ENCODE results near the gene SSC4D.

The SSC4D gene

DNA sequence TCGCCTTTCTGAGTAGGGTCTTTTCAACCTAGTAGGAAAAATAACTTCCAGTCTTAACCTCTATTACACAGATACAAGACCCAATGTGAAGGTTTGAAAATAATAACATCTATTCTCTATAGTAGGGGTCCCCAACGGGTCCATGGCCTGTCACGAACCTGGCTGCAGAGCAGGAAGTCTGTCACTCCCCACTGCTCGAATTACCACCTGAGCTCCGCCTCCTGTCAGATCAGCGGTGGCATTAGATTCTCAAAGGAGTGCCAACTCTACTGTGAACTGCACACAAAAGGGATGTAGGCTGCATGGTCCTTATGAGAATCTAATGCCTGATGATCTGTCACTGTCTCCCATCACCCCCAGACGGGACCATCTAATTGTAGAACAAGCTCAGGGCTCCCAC is 58.1 kb downstream of the SSC4D start:
- no peak for DNase-seq

DNA sequence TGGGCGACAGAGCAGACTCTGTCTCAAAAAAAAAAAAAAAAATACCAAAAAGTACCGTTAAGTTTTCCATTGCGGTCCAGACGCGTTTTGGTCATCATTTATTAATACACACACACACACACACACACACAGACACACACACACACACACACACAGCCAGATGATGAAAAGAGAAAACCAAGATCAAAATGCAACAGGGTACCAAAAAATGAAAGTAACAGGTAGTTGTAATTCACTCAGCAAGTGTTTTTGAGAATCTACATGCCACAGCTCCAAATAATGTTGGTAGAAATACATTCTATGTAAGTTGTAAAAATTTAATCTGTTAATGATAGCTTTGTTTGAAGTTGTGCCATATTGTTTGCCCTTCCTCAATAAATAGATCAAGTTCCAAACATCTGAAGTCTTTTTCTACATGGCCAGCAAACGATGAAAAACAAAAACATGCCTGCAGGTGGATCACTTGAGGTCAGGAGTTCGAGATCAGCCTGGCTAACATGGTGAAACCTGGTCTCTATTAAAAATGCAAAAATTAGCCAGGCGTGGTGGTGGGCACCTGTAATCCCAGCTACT is 60.1 kb downstream of the SSC4D start:
- DNase-seq: no peak

- DNase-seq: no peak
These were observed 61.8 kb downstream of the SSC4D start for GRCh38 chr7:76347710-76348109.

GRCh38 chr7:76346778-76347177 is 62.7 kb downstream of the SSC4D start:
- no peak for DNase-seq

DNA sequence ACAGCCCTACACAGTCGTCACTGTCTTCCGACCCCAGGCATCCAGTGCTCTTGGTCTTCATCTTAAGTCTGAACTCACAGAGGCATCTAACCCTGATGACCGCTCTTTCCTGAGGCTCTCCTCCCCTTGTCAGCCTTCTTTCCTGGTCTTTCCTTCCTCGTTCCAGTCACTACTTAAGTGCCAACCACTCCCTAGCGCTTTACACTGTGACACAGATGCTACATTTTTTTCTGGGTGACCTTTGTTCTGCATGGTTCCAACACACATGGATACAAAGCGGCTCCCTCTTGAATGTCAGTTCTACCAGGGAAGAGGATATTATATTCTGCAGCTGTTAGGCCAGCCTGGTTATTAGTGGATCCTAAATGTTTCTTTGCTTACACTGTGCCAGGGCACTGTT is 63.4 kb downstream of the SSC4D start:
- DNase-seq: no peak

DNA sequence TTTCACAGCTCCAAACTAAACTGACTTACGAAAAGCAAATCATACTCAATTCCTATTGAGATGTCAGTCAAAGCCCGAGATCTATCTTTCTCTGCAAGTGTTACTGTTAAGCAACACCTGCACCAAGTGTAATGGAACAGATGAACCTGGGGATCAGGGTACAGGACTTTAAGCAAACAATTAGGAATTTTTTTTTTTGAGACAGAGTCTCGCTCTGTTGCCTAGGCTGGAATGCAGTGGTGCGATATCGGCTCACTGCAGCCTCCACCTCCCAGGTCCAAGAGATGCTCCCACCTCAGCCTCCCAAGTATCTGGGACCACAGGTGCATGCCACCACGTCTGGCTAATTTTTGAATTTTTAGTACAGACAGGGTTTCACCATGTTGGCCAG is 65.6 kb downstream of the SSC4D start:
- DNase-seq: no peak

DNA sequence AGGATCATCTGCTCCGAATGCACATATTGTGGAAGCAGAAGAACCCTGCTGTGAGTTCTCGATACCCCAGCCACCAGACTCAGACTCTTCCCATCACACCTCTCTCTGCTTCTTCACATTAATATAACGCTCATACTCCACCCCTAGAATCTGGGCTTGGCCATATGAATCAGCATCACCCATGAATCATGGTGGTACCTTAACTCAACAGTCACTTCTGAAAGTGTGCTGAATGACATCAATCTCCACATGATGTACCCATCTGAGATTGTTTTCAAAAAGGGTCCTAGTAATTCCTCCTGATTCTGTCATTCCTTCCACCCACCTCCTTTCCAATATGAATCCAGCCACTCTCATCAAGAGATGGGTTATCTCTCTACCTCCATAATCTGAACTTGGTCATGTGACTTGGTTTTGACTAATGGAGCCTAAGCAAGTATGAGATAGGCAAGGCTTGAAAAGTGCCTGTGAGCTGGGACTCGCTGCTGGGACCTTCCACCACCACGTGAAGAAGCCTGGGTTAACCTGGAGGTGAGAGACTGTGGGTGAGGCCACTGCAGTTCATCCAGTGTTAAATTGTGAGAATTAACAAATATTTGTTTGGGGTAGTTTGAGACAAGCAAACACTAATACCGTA is 66.1 kb downstream of the SSC4D start:
- no peak for DNase-seq

DNA sequence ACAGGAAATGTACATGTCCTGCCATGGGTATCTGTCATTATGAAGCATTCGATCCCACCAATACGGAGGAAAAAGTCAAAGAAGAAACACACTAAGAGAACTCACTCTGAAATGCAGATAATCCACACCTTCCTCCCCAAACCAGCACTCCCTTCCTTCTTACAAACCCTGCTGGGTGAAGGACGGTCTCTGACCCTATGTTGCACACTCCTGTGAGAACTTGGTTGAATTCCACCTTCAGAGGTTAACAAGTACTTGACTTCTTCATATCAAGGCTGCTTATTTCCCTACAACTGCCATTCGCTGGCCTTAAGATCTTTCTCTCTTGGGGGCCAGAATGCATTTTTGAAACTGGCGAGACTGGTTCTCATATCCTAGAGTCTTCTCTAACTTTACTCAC is 67.3 kb downstream of the SSC4D start:
- DNase-seq: no peak

DNA sequence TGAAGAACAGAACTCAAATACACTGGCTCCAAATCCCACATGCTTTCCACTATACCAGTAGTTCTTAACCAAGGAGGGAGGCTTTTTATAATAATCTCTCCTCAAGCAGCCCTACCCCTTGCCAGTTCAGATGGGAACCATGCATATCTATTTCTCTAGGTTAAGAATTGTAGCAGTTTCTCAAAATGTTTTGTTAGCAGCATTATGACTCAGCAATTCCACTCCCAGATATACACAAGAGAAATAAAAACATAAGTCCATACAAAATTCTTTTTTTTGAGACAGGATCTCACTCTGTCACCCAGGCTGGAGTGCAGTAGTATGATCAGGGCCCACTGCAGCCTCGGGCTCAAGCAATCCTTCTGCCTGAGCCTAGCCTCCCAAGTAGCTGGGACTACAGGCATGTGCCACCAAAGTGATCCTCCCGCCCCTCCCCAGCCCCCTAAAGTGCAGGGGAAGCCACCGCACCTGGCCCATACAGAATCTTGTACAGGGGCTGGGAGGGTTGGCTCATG is 68.8 kb downstream of the SSC4D start:
- DNase-seq: no peak

Measured in CD4-positive, alpha-beta T cell treated with Interferon gamma for 1 hour (primary cell).